ENCODE results near the gene SLC25A19. TPM values are rescaled to one million over a fixed set of nuclear protein-coding genes. Genes with fewer than 3 reads are reported as not detected.

The SLC25A19 gene
- total and polyA plus RNA-seq, 10 of the 15 experiments (the other 5 are each of a cell fraction or from before 2014, with no cell fraction given): 32.9 to 91.6 (median 53.7) TPM

DNA sequence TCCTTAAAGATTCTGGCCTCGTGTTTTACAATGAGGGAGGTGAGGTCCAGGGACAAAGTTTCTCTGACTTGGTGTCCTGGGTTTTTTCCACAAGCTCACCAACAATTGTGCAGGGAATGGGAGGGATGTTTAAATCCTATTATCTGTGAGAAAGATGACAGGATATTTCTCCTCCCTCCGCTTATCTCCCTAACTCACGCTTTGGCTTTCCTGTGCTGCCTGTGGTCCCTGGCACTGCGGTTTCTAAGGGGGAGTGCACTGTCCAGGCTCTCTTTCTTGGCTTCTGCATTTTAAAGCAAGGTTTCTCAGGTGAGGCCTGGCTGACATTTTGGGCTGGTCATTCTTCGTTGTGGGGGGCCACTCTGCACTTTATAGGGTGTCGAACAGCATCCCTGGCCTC lies 44.2 kb downstream of the SLC25A19 start:
- ATAC-seq (no peak), DNase-seq (ENCODE audit: low read depth, low spot score) (no peak), FAIRE-seq (no peak)
- POLR2A ChIA-PET: interaction anchor here (0.5 to 3.6 kb wide), 4 partner anchors 16 to 1571 kb away, joined by 3 to 21 read pairs (median 4); partner anchors contain the start of genes GGA3 and MRPS7
- H3K79me2 ChIP-seq (ENCODE audit: control insufficient read depth, insufficient read depth, low read length): peaks cover 15% of the 10 kb centered on the region
- RAD21 ChIA-PET (ENCODE audit: unreplicated experiment): no interaction called here
- SMC1A ChIA-PET (ENCODE audit: uncharacterized antibody, unreplicated experiment): interaction anchor here (0.9 to 1.2 kb wide), 4 partner anchors 13 to 167 kb away, joined by 3 read pairs; partner anchors contain the start of gene GRB2
- peaks cover 47% of the 10 kb centered on the region for H3K4me1 ChIP-seq (ENCODE audit: control insufficient read depth, insufficient read depth, low read length)
- intact Hi-C loops (cut with micrococcal nuclease; ENCODE audit: unreplicated experiment): no loop called here
- H2AFZ ChIP-seq (ENCODE audit: control insufficient read depth, low read depth, low read length): no peak overlapping the region
- H3K4me3 ChIP-seq: no peak overlapping the region
- H4K20me1 ChIP-seq (ENCODE audit: control insufficient read depth, insufficient read depth): no peaks in the 10 kb centered on the region
- no peaks in the 10 kb centered on the region for H3K9me3 ChIP-seq (replicated peaks; ENCODE audit: control insufficient read depth, insufficient read depth, low read length)
- BruUV-seq (replicated peaks): no TSS peak
- H3K9ac ChIP-seq (ENCODE audit: control insufficient read depth, insufficient read depth, low read length): peak overlapping the region; percentile 8; the same call in 1 of the 2 replicates
- CTCF ChIA-PET: interaction anchor here (0.6 to 1.4 kb wide), 6 partner anchors 26 to 675 kb away, joined by 3 to 5 read pairs (median 3); partner anchors contain the start of genes MIF4GD and SLC25A19
- WGBS (ENCODE audit: insufficient coverage, insufficient replicate concordance, low lambda C conversion rate, missing lambda C conversion rate): 56% methylated on average over 6 of the region's 6 CpGs
- H3K4me2 ChIP-seq (ENCODE audit: control insufficient read depth, insufficient read depth): peak overlapping the region; percentile 1; the same call in 1 of the 2 replicates
- no peaks in the 10 kb centered on the region for H3K27me3 ChIP-seq (replicated peaks in 1 of 2; ENCODE audit: control insufficient read depth in 2 of 2, insufficient read depth in 2 of 2, low read length in 1 of 2)
- in situ Hi-C loops (cut with MboI): no loop called here
- H3K36me3 ChIP-seq (ENCODE audit: control insufficient read depth in 2 of 2, insufficient read depth in 2 of 2, low read length in 1 of 2): peaks cover 41 to 47% of the 10 kb centered on the region in 2 experiments
- peak overlapping the region; percentile 48 for H3K27ac ChIP-seq (ENCODE audit: control insufficient read depth, insufficient read depth)
- TF ChIP-seq, protein P1, sequence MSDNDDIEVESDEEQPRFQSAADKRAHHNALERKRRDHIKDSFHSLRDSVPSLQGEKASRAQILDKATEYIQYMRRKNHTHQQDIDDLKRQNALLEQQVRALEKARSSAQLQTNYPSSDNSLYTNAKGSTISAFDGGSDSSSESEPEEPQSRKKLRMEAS (IDR thresholded peaks at IDR 0.05; ENCODE audit: low read depth, low read length): no peak
- TF ChIP-seq CEBPB (IDR thresholded peaks at IDR 0.05; ENCODE audit: borderline replicate concordance in 1 of 2, low read depth in 2 of 2, low read length in 2 of 2) (no peak), FOXM1 (IDR thresholded peaks at IDR 0.05; ENCODE audit: low read depth, low read length) (no peak), RB1 (IDR thresholded peaks at IDR 0.05; ENCODE audit: borderline replicate concordance) (no peak), SIN3A (IDR thresholded peaks at IDR 0.05; ENCODE audit: low read depth, low read length) (no peak), TCF12 (IDR thresholded peaks at IDR 0.05; ENCODE audit: low read depth, low read length) (no peak), GATAD2B (conservative IDR thresholded peaks at IDR 0.05; ENCODE audit: low read depth) (no peak), CHD1 (IDR thresholded peaks at IDR 0.05; ENCODE audit: low read depth, low read length) (no peak), NR2C1 (IDR thresholded peaks at IDR 0.05) (no peak), IKZF2 (IDR thresholded peaks at IDR 0.05) (no peak), MYB (IDR thresholded peaks at IDR 0.05; ENCODE audit: borderline replicate concordance, low read depth, low read length) (no peak), BMI1 (IDR thresholded peaks at IDR 0.05; ENCODE audit: borderline replicate concordance) (no peak)
- TF ChIP-seq, protein P2, sequence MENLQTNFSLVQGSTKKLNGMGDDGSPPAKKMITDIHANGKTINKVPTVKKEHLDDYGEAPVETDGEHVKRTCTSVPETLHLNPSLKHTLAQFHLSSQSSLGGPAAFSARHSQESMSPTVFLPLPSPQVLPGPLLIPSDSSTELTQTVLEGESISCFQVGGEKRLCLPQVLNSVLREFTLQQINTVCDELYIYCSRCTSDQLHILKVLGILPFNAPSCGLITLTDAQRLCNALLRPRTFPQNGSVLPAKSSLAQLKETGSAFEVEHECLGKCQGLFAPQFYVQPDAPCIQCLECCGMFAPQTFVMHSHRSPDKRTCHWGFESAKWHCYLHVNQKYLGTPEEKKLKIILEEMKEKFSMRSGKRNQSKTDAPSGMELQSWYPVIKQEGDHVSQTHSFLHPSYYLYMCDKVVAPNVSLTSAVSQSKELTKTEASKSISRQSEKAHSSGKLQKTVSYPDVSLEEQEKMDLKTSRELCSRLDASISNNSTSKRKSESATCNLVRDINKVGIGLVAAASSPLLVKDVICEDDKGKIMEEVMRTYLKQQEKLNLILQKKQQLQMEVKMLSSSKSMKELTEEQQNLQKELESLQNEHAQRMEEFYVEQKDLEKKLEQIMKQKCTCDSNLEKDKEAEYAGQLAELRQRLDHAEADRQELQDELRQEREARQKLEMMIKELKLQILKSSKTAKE (IDR thresholded peaks at IDR 0.05; ENCODE audit: low read depth, poor library complexity, severe bottlenecking): no peak
- TF ChIP-seq, protein P3, sequence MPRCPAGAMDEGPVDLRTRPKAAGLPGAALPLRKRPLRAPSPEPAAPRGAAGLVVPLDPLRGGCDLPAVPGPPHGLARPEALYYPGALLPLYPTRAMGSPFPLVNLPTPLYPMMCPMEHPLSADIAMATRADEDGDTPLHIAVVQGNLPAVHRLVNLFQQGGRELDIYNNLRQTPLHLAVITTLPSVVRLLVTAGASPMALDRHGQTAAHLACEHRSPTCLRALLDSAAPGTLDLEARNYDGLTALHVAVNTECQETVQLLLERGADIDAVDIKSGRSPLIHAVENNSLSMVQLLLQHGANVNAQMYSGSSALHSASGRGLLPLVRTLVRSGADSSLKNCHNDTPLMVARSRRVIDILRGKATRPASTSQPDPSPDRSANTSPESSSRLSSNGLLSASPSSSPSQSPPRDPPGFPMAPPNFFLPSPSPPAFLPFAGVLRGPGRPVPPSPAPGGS (IDR thresholded peaks at IDR 0.05; ENCODE audit: borderline replicate concordance, insufficient read depth, low read depth, low read length, poor library complexity, severe bottlenecking): no peak
- TF ChIP-seq, protein P4, sequence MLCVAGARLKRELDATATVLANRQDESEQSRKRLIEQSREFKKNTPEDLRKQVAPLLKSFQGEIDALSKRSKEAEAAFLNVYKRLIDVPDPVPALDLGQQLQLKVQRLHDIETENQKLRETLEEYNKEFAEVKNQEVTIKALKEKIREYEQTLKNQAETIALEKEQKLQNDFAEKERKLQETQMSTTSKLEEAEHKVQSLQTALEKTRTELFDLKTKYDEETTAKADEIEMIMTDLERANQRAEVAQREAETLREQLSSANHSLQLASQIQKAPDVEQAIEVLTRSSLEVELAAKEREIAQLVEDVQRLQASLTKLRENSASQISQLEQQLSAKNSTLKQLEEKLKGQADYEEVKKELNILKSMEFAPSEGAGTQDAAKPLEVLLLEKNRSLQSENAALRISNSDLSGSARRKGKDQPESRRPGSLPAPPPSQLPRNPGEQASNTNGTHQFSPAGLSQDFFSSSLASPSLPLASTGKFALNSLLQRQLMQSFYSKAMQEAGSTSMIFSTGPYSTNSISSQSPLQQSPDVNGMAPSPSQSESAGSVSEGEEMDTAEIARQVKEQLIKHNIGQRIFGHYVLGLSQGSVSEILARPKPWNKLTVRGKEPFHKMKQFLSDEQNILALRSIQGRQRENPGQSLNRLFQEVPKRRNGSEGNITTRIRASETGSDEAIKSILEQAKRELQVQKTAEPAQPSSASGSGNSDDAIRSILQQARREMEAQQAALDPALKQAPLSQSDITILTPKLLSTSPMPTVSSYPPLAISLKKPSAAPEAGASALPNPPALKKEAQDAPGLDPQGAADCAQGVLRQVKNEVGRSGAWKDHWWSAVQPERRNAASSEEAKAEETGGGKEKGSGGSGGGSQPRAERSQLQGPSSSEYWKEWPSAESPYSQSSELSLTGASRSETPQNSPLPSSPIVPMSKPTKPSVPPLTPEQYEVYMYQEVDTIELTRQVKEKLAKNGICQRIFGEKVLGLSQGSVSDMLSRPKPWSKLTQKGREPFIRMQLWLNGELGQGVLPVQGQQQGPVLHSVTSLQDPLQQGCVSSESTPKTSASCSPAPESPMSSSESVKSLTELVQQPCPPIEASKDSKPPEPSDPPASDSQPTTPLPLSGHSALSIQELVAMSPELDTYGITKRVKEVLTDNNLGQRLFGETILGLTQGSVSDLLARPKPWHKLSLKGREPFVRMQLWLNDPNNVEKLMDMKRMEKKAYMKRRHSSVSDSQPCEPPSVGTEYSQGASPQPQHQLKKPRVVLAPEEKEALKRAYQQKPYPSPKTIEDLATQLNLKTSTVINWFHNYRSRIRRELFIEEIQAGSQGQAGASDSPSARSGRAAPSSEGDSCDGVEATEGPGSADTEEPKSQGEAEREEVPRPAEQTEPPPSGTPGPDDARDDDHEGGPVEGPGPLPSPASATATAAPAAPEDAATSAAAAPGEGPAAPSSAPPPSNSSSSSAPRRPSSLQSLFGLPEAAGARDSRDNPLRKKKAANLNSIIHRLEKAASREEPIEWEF (IDR thresholded peaks at IDR 0.05; ENCODE audit: insufficient replicate concordance, low read depth, low read length): no peak

Measured in GM12878 (cell line).